ENCODE results near the gene KRT27.
"Not testable (repeated sequence)": the region's sequence is repeated elsewhere in the genome, so short reads cannot be mapped to it uniquely, and the experiment has no call there.

Gene KRT27

DNA sequence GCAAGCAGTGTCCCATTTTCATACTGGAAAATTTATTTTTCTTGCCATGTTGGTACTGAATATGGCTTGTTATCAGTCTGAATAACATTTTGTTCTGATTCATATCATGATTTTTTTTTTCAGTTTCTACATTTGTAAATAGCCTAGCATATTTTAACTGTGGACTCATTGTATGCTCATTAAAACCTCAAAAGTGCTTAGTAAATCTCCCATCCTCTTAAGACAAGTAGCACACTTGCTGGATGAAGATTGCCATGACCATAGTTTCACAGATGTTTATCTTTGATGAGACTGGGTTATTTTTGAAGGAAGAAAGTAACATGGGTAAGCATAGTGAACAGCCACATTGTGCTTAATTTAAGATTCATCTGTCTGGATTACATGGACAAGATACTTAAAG lies 39.2 kb upstream of the KRT27 start:
- H3K36me3 ChIP-seq (ENCODE audit: insufficient read depth, low read length) = peaks cover 21% of the 10 kb centered on the region
- H3K4me3 ChIP-seq = peak overlapping the region; percentile 35
- no peaks in the 10 kb centered on the region for H3K9me3 ChIP-seq (ENCODE audit: low read depth, low read length)
- H3K27ac ChIP-seq = peak overlapping the region; percentile 93
- TF ChIP-seq POLR2AphosphoS5 (IDR thresholded peaks at IDR 0.05; ENCODE audit: borderline replicate concordance, low read depth, low read length) (no peak), EZH2 (IDR thresholded peaks at IDR 0.05) (no peak), FOXP2 (optimal IDR thresholded peaks at IDR 0.05; ENCODE audit: control extremely low read depth, extremely low read length, insufficient read depth) (no peak)
- no peak for DNase-seq (ENCODE audit: low read depth, low spot score)
- no peak overlapping the region for H3K9ac ChIP-seq (ENCODE audit: insufficient read length)

DNA sequence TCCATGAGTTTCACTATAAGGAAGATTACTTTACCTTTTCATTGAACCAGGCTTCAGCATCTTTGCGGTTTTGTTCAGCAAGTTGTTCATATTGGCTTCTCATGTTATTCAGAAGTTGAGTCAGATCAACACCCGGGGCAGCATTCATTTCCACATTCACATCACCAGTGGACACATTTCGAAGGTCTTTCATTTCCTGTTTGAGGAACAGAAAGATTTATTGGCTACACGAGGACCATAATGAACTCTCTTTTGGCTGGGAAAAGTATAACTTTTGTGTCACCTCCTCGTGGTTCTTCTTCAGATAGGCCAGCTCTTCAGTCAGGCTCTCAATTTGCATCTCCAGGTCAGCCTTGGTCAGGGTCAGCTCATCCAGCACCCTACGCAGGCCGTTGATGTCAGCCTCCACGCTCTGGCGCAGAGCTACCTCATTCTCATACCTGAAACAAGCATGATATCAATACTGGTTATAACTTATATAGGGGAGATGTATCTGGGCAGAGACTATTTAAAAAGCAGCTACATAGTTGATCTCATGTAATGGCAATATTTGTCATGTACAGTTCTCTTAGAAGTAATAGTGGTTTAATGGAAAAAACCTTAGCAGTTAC lies 38.0 kb upstream of the KRT27 start:
- no peak for DNase-seq (ENCODE audit: low read depth, low spot score)
- H3K36me3 ChIP-seq (ENCODE audit: insufficient read depth, low read length) = peaks cover 22% of the 10 kb centered on the region
- peak overlapping the region; percentile 94 for H3K9ac ChIP-seq (ENCODE audit: insufficient read length)
- peak overlapping the region; percentile 98 for H3K4me3 ChIP-seq
- H3K9me3 ChIP-seq (ENCODE audit: low read depth, low read length) = no peaks in the 10 kb centered on the region
- peak overlapping the region; percentile 93 for H3K27ac ChIP-seq
- TF ChIP-seq POLR2AphosphoS5 (IDR thresholded peaks at IDR 0.05; ENCODE audit: borderline replicate concordance, low read depth, low read length) (no peak), FOXP2 (optimal IDR thresholded peaks at IDR 0.05; ENCODE audit: control extremely low read depth, extremely low read length, insufficient read depth) (no peak), EZH2 (IDR thresholded peaks at IDR 0.05) (no peak)

DNA sequence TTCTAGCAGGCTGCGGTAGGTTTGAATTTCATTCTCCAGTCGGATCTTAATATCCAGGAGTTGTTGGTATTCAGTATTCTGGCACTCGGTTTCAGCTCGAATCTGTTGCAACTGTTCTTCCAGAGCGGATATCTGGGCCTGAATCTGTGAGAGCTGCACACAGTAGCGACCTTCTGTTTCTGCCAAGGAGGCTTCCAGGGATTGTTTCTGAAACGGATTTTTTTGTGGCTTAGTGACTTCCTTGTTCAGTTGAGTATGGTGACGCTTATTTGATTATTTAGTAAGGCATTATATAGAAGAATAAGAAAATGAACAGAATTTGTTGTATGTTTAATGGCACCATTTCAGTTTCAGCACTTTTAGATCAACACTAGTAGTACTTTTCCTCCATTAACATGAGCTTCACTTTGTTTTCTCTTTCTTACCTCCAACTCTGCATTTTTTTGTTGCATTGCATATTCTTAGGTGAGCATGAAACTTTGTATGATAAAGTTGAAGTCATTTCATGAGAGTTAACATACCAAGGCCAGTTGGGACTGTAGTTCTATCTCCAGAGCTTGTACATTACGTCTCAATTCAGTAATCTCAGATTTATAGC lies 37.3 kb upstream of the KRT27 start:
- Histone ChIP-seq H3K4me3 (peak overlapping the region; percentile 98), H3K27ac (peak overlapping the region; percentile 93), H3K36me3 (ENCODE audit: insufficient read depth, low read length) (peaks cover 22% of the 10 kb centered on the region), H3K9ac (ENCODE audit: insufficient read length) (peak overlapping the region; percentile 94), H3K9me3 (ENCODE audit: low read depth, low read length) (no peaks in the 10 kb centered on the region)
- no peak for DNase-seq (ENCODE audit: low read depth, low spot score)
- TF ChIP-seq POLR2AphosphoS5 (IDR thresholded peaks at IDR 0.05; ENCODE audit: borderline replicate concordance, low read depth, low read length) (no peak), EZH2 (IDR thresholded peaks at IDR 0.05) (no peak), FOXP2 (optimal IDR thresholded peaks at IDR 0.05; ENCODE audit: control extremely low read depth, extremely low read length, insufficient read depth) (no peak)

DNA sequence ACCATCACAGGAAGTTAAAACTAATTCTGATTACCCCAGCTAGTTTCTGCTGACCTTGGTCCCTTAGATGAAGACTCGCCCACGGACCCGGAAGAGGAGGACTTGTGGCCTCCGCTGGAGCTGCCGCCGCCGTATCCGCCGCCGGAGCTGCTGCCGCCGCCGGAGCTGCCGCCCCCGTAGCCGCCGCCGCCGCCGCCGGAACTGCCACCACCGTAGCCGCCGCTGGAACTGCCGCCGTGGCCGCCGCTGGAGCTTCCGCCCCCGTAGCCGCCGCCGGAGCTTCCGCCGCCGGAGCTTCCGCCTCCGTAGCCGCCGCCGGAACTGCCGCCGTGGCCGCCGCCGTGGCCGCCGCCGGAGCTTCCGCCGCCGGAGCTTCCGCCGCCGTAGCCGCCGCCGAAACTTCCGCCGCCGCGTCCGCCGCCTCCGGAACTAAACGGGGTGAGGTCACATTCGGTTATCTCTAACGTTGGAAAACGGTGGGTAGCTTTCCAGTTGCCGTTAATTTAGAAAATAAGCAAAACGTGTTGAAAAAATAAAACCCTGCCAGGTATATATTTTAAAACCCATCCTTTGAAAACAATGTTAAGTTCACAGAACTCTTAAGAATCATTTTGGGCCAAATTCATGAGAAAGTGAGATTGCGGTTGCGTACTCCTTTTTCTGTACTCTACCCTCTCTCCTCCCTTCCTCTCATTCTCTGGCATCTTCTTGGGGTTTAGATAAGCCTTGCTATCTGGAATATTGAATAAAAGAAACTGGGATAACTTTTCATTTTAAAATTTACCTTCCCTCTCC lies 36.6 kb upstream of the KRT27 start:
- peak overlapping the region; percentile 93 for H3K27ac ChIP-seq
- H3K36me3 ChIP-seq (ENCODE audit: insufficient read depth, low read length) = peaks cover 22% of the 10 kb centered on the region
- no peaks in the 10 kb centered on the region for H3K9me3 ChIP-seq (ENCODE audit: low read depth, low read length)
- peak overlapping the region; percentile 98 for H3K4me3 ChIP-seq
- TF ChIP-seq POLR2AphosphoS5 (IDR thresholded peaks at IDR 0.05; ENCODE audit: borderline replicate concordance, low read depth, low read length) (peak; percentile 62), EZH2 (IDR thresholded peaks at IDR 0.05) (no peak), FOXP2 (optimal IDR thresholded peaks at IDR 0.05; ENCODE audit: control extremely low read depth, extremely low read length, insufficient read depth) (no peak)
- no peak for DNase-seq (ENCODE audit: low read depth, low spot score)
- peak overlapping the region; percentile 98 for H3K9ac ChIP-seq (ENCODE audit: insufficient read length)

DNA sequence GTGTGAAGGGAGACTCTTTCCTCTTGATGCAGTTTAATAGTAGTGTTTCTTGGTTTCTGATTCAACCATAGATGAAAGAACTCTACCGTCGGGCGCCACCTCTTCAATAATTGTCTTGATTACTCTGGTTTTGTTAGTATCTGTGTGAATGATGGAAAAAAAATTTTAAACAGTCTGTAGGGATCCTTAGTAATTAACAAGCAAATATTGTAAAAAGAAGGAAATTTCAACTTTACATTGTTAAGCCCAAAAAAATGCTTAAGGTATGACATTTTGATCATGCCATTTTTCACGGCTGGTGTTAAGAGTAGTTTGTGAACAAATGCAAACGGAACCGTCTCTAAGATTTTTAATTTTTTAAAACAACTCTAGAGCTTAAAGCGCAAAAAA lies 36.0 kb upstream of the KRT27 start:
- no peak for DNase-seq (ENCODE audit: low read depth, low spot score)

DNA sequence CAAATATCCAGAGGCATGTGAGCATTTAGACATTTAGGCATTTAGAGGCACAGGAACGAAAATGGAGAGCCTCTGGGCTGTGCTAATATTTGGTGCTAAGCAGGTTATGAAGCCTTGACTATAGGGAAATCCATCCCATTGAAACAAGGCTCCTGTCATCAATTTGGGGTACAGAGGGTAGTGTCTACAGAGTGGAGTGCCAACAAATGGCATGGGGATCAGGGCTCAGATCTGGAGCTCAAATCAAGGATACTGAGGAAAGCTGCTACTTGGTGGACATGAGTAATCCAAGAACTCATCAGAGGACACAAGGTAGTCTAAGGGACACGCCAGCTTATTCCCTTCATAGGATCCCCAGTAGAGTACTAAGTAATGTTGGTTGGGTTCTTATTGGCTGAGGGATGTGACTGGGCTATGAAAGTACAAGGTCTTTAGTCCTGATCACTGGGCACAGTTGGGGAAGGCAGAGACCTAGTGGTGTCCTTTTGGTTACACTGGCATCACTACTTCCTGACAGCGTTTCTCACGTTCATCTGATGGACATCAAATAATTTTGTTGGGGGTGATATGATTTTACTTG lies 34.8 kb upstream of the KRT27 start:
- peaks cover 22% of the 10 kb centered on the region for H3K36me3 ChIP-seq (ENCODE audit: insufficient read depth, low read length)
- H3K9me3 ChIP-seq (ENCODE audit: low read depth, low read length) = no peaks in the 10 kb centered on the region
- H3K9ac ChIP-seq (ENCODE audit: insufficient read length) = no peak overlapping the region
- peak; percentile 41; the same call in 1 of the 2 replicates for TF ChIP-seq POLR2AphosphoS5 (IDR thresholded peaks at IDR 0.05; ENCODE audit: borderline replicate concordance, low read depth, low read length)
- no peak for TF ChIP-seq EZH2 (IDR thresholded peaks at IDR 0.05)
- peak overlapping the region; percentile 46; the same call in 1 of the 2 replicates for H3K27ac ChIP-seq
- DNase-seq (ENCODE audit: low read depth, low spot score) = no peak
- no peak overlapping the region for H3K4me3 ChIP-seq

More for the DNA sequence above, 36.0 kb upstream of the KRT27 start:
- Histone ChIP-seq H3K9me3 (ENCODE audit: low read depth, low read length) (no peaks in the 10 kb centered on the region), H3K4me3 (peak overlapping the region; percentile 98), H3K36me3 (ENCODE audit: insufficient read depth, low read length) (peaks cover 22% of the 10 kb centered on the region), H3K27ac (peak overlapping the region; percentile 93), H3K9ac (ENCODE audit: insufficient read length) (peak overlapping the region; percentile 98)
- no peak for TF ChIP-seq EZH2 (IDR thresholded peaks at IDR 0.05)
- TF ChIP-seq FOXP2 (optimal IDR thresholded peaks at IDR 0.05; ENCODE audit: control extremely low read depth, extremely low read length, insufficient read depth) = no peak
- TF ChIP-seq POLR2AphosphoS5 (IDR thresholded peaks at IDR 0.05; ENCODE audit: borderline replicate concordance, low read depth, low read length) = no peak

DNA sequence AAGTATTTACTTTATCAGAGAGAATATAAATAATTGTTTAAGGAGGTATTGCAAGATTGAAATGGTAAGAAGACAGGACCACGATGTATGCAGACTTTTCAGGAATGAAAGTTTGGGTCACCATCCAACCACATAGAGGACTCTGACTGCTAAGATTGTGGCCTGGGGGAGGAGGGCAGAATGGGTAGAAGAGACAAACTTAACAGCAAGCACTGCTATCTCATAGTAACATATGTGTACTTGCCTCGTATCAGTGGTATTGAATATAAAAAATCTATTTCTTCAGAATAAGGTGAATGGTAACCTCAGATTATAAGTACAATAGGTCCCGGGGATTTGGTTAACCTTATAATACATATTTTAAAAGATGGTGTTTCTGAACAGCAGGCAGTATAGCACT lies 34.2 kb upstream of the KRT27 start:
- Histone ChIP-seq H3K4me3 (no peak overlapping the region), H3K36me3 (ENCODE audit: insufficient read depth, low read length) (peaks cover 21% of the 10 kb centered on the region), H3K9me3 (ENCODE audit: low read depth, low read length) (no peaks in the 10 kb centered on the region), H3K9ac (ENCODE audit: insufficient read length) (no peak overlapping the region), H3K27ac (peak overlapping the region; percentile 46; the same call in 1 of the 2 replicates)
- TF ChIP-seq POLR2AphosphoS5 (IDR thresholded peaks at IDR 0.05; ENCODE audit: borderline replicate concordance, low read depth, low read length) (no peak), EZH2 (IDR thresholded peaks at IDR 0.05) (no peak), FOXP2 (optimal IDR thresholded peaks at IDR 0.05; ENCODE audit: control extremely low read depth, extremely low read length, insufficient read depth) (no peak)
- DNase-seq (ENCODE audit: low read depth, low spot score) = no peak

DNA sequence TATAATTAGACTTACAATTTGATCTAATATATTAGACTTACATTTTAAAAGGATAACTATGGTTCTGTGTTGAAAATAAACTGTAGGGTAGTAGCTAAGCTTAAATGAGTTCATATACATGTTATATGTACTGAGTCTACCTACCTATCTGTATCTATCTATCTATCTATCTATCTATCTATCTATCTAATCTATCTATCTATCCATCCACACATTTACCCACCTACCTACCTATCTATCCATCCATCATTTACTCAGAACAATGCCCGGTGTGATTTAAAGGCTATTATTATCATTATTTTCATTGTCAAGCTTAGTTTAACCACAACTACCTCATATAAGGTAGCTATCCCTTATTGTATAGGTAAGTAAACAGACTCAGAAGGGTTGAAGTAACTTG lies 33.0 kb upstream of the KRT27 start:
- no peak overlapping the region for H3K4me3 ChIP-seq
- no peak for DNase-seq (ENCODE audit: low read depth, low spot score)
- H3K9ac ChIP-seq (ENCODE audit: insufficient read length) = no peak overlapping the region
- peaks cover 17% of the 10 kb centered on the region for H3K36me3 ChIP-seq (ENCODE audit: insufficient read depth, low read length)
- no peak for TF ChIP-seq FOXP2 (optimal IDR thresholded peaks at IDR 0.05; ENCODE audit: control extremely low read depth, extremely low read length, insufficient read depth)
- TF ChIP-seq POLR2AphosphoS5 (IDR thresholded peaks at IDR 0.05; ENCODE audit: borderline replicate concordance, low read depth, low read length) = no peak
- TF ChIP-seq EZH2 (IDR thresholded peaks at IDR 0.05) = no peak
- no peaks in the 10 kb centered on the region for H3K9me3 ChIP-seq (ENCODE audit: low read depth, low read length)
- H3K27ac ChIP-seq = no peak overlapping the region

DNA sequence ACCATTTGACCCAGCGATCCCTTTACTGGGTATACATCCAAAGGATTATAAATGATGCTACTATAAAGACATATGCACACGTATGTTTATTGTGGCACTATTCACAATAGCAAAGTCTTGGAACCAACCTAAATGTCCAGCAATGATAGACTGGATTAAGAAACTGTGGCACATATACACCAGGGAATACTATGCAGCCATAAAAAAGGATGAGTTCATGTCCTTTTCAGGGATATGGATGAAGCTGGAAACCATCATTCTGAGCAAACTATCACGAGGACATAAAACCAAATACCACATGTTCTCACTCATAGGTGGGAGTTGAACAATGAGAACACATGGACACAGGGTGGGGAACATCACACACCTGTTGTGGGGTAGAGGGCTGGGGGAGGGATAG lies 32.3 kb upstream of the KRT27 start:
- H3K9ac ChIP-seq (ENCODE audit: insufficient read length); H3K9me3 ChIP-seq (ENCODE audit: low read depth, low read length); H3K4me3 ChIP-seq; DNase-seq (ENCODE audit: low read depth, low spot score); H3K27ac ChIP-seq: not testable (repeated sequence)
- H3K36me3 ChIP-seq (ENCODE audit: insufficient read depth, low read length) = peaks cover 17% of the 10 kb centered on the region

Measured in SK-N-MC (cell line).